SU-DHL-6 (cell line): ENCODE data around the gene DENND1B.

Experiments
- H2AFZ ChIP-seq: fragments of 200-600 bp; sonication (generic); 2 replicates; pipeline ENCODE4 v1.6.1; 2014; ENCODE audit warnings: low read depth, mild to moderate bottlenecking, moderate library complexity, mixed read lengths, antibody characterized with exemption, low read length; ENCODE audit not compliant: severe bottlenecking
- H3F3A ChIP-seq: fragments of 200-600 bp; shearing (Covaris generic); 2 replicates; pipeline ENCODE4 v1.6.0; 2016; ENCODE audit warnings: antibody characterized with exemption, mild to moderate bottlenecking; ENCODE audit not compliant: insufficient read depth
- H3K27ac ChIP-seq: fragments of 200-600 bp; sonication (generic); 2 replicates; pipeline ENCODE4 v1.5.1; 2016; ENCODE audit warnings: low read depth, mild to moderate bottlenecking, low read length, moderate library complexity, mixed read lengths
- H3K27me3 ChIP-seq: fragments of 200-600 bp; sonication (generic), shearing (Covaris generic); 2 replicates; pipeline ENCODE4 v1.6.0; 2014; ENCODE audit warnings: mild to moderate bottlenecking, low read length
- H3K36me3 ChIP-seq: fragments of 200-600 bp; sonication (generic); 2 replicates; pipeline ENCODE4 v1.6.1; 2014; ENCODE audit warnings: mild to moderate bottlenecking, low read length, mixed read lengths
- H3K4me2 ChIP-seq: fragments of 300-600, 200-600 bp; shearing (Covaris generic), sonication (generic); 2 replicates; pipeline ENCODE4 v1.6.0; 2014; ENCODE audit warnings: low read length, low read depth, mild to moderate bottlenecking; ENCODE audit not compliant: poor library complexity, severe bottlenecking
- H3K4me3 ChIP-seq: fragments of 200-600 bp; sonication (generic); 2 replicates; pipeline ENCODE4 v1.5.1; 2014; ENCODE audit warnings: antibody characterized with exemption, low read length, mild to moderate bottlenecking, mixed read lengths; ENCODE audit not compliant: insufficient read depth, poor library complexity, severe bottlenecking
- H3K79me2 ChIP-seq: fragments of 200-600 bp; sonication (generic); 2 replicates; pipeline ENCODE4 v1.6.1; 2014; ENCODE audit warnings: mild to moderate bottlenecking, low read length, moderate library complexity; ENCODE audit not compliant: insufficient read depth
- H3K9ac ChIP-seq: fragments of 200-600 bp; sonication (generic); 2 replicates; pipeline ENCODE4 v1.7.0; 2014; ENCODE audit warnings: mild to moderate bottlenecking, low read length
- H3K9me2 ChIP-seq: fragments of 200-600 bp; sonication (generic); replicated peaks from 2 replicates; pipeline ENCODE4 v1.6.1; 2014; ENCODE audit warnings: low read length; ENCODE audit not compliant: insufficient read depth
- H3K9me3 ChIP-seq: fragments of 200-600 bp; sonication (generic); 2 replicates; pipeline ENCODE4 v1.6.1; 2014; ENCODE audit warnings: low read length, mixed read lengths; ENCODE audit not compliant: insufficient read depth
- H4K20me1 ChIP-seq: fragments of 200-600 bp; sonication (generic); 2 replicates; pipeline ENCODE4 v1.6.1; 2014; ENCODE audit warnings: low read depth, mild to moderate bottlenecking, antibody characterized with exemption, low read length, moderate library complexity, mixed read lengths
- EZH2phosphoT487 ChIP-seq: fragments of 200-600 bp; sonication (generic), shearing (Covaris generic); conservative IDR thresholded peaks from 2 replicates; pipeline ENCODE4 v1.6.1; 2018; ENCODE audit warnings: mild to moderate bottlenecking, antibody characterized with exemption, low read length, moderate library complexity, mixed read lengths
- TF ChIP-seq, protein P1 (sequence below): fragments of 200-600 bp; sonication (generic); IDR thresholded peaks from one replicate; pipeline ENCODE4 v1.5.1; 2017; ENCODE audit warnings: antibody characterized with exemption, mild to moderate bottlenecking, low read length, moderate library complexity; ENCODE audit not compliant: insufficient read depth, poor library complexity, severe bottlenecking

DENND1B gene

DNA sequence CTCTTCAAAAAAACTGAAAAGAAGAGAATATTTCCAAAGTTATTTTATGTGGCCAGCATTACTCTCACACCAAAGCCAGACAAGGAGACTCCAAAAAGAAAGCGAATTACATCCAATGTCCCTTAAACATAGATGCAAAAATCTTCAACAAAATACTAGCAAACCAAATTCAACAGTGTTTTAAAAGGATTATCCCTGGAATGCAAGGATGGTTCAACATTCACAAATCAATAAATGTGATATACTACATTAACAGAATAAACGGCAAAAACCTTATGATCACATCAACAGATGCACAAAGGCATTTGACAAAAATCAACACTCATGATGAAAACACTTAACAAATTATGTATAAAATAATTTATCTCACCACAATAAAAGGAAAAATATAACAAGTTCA lies 207.8 kb downstream of the DENND1B start:
- Histone ChIP-seq H3K79me2 (no peaks in the 10 kb centered on the region), H3K9me3 (no peaks in the 10 kb centered on the region; the same call in 1 of the 2 replicates), H3K4me2 (no peak overlapping the region), H3F3A (0 out of 2 replicates have a peak, but pooled peaks cover 3% of the 10 kb centered on the region), H3K4me3 (no peak overlapping the region), H3K9ac (no peak overlapping the region), H3K27me3 (no peaks in the 10 kb centered on the region), H3K36me3 (peaks cover 43% of the 10 kb centered on the region), H3K9me2 (no peaks in the 10 kb centered on the region), H3K27ac (no peak overlapping the region), H2AFZ (no peak overlapping the region), H4K20me1 (no peaks in the 10 kb centered on the region)
- TF ChIP-seq, protein P1, sequence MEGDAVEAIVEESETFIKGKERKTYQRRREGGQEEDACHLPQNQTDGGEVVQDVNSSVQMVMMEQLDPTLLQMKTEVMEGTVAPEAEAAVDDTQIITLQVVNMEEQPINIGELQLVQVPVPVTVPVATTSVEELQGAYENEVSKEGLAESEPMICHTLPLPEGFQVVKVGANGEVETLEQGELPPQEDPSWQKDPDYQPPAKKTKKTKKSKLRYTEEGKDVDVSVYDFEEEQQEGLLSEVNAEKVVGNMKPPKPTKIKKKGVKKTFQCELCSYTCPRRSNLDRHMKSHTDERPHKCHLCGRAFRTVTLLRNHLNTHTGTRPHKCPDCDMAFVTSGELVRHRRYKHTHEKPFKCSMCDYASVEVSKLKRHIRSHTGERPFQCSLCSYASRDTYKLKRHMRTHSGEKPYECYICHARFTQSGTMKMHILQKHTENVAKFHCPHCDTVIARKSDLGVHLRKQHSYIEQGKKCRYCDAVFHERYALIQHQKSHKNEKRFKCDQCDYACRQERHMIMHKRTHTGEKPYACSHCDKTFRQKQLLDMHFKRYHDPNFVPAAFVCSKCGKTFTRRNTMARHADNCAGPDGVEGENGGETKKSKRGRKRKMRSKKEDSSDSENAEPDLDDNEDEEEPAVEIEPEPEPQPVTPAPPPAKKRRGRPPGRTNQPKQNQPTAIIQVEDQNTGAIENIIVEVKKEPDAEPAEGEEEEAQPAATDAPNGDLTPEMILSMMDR, result no peak
- no peak for TF ChIP-seq EZH2phosphoT487

DNA sequence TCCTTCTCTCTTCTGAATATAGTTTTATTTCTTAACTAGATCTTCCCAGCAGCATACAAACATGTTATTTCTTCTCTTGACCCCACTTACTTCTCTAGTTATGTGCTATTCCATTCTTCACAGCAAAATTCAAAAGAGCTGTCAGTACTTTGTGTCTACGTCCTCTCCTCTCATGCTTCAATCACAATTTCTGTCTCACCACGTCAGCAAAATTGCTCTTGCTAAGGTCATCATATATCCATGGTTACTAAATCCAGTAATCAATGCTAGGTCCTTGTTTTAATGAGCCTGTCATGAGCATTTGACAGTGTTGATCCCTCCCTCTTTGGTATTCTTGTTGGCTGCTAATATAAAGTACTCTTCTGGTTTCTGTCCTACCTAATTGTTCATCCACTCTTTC lies 214.2 kb downstream of the DENND1B start:
- no peaks in the 10 kb centered on the region; the same call in 1 of the 2 replicates for H3K36me3 ChIP-seq
- no peak overlapping the region for H2AFZ ChIP-seq
- no peaks in the 10 kb centered on the region for H3K27me3 ChIP-seq
- no peak overlapping the region for H3K9ac ChIP-seq
- no peak overlapping the region for H3K4me2 ChIP-seq
- H3K9me2 ChIP-seq, result no peaks in the 10 kb centered on the region
- H3K4me3 ChIP-seq, result no peak overlapping the region
- no peaks in the 10 kb centered on the region for H4K20me1 ChIP-seq
- no peak overlapping the region for H3K27ac ChIP-seq
- H3K9me3 ChIP-seq, result no peaks in the 10 kb centered on the region
- TF ChIP-seq EZH2phosphoT487, result no peak
- TF ChIP-seq, protein P1, result no peak
- H3K79me2 ChIP-seq, result no peaks in the 10 kb centered on the region
- H3F3A ChIP-seq, result no peaks in the 10 kb centered on the region

DNA sequence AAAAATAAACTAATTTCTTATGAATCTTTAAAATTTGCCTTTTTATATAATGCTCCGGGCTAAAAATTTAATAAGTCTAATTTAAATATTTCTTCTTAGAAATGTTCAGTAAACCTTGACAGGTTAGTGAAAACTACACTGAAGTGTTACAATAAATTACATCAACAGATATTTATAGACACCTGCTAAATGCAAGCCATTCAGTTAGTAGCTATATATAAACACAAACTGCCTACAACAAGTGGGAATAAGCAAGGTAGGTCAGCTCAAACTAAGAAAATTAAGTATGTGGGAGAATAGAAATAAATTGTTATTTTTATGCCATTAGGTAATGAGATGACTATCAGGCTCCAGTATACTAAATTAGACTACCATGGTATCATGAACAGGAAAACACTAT lies 215.6 kb downstream of the DENND1B start:
- Histone ChIP-seq H3K4me2 (no peak overlapping the region), H3F3A (no peaks in the 10 kb centered on the region), H3K36me3 (no peaks in the 10 kb centered on the region; the same call in 1 of the 2 replicates), H3K27me3 (no peaks in the 10 kb centered on the region), H4K20me1 (no peaks in the 10 kb centered on the region), H3K4me3 (no peak overlapping the region), H3K9me3 (no peaks in the 10 kb centered on the region), H3K9ac (no peak overlapping the region), H3K9me2 (no peaks in the 10 kb centered on the region), H3K79me2 (no peaks in the 10 kb centered on the region), H3K27ac (no peak overlapping the region), H2AFZ (no peak overlapping the region)
- TF ChIP-seq, protein P1, result no peak
- no peak for TF ChIP-seq EZH2phosphoT487
